ENCODE data around the gene PIPOX. TPM values are rescaled to one million over a fixed set of nuclear protein-coding genes. Genes with fewer than 3 reads are reported as not detected.

PIPOX gene
- total RNA-seq, 1 donor from 2014 or later = 3.8 TPM

DNA sequence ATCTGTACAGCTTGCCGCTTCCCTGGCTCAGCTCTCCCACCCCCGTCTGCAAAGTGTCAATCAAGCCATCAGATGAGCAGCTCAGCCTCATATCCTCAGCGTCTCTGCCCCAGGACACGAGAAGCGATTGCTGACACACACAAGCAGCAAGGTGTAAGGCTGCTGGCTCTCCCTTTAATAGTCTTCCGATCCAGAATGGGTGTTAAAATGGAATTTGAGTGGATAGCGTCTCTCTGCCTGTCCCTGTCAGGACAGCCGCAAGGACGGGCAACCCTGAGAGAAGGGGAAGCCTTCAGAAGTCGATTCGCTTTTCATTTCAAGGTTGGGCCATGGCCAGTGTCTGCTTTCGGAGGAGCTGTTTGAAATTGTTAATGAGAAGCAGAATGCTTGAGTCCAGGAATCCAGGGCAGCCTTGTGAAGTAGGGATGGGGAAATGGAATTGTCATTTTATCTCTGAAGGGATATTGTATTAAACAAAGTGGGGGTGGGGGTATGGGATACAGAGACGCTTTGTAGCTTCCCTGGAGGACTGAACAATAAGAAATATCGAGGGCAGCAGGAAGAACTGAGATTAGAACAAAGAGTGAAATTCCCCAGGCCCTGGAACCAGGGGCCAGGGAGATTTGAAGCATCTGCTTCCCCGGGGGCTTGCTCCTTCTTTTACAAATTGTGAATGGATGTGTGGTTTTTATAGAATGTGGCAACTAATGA, 4.7 kb upstream of the PIPOX start:
- Mint-ChIP-seq H3K27ac (no peak overlapping the region), H3K4me3 (no peak overlapping the region), H3K36me3 (no peaks in the 10 kb centered on the region), H3K4me1 (ENCODE audit: unreplicated experiment) (peaks cover 14% of the 10 kb centered on the region), H3K9me3 (peaks cover 11% of the 10 kb centered on the region), H3K27me3 (peaks cover 30% of the 10 kb centered on the region)
- DNase-seq (ENCODE audit: extremely low spot score, unreplicated experiment) = no peak
- TF ChIP-seq, protein P1, sequence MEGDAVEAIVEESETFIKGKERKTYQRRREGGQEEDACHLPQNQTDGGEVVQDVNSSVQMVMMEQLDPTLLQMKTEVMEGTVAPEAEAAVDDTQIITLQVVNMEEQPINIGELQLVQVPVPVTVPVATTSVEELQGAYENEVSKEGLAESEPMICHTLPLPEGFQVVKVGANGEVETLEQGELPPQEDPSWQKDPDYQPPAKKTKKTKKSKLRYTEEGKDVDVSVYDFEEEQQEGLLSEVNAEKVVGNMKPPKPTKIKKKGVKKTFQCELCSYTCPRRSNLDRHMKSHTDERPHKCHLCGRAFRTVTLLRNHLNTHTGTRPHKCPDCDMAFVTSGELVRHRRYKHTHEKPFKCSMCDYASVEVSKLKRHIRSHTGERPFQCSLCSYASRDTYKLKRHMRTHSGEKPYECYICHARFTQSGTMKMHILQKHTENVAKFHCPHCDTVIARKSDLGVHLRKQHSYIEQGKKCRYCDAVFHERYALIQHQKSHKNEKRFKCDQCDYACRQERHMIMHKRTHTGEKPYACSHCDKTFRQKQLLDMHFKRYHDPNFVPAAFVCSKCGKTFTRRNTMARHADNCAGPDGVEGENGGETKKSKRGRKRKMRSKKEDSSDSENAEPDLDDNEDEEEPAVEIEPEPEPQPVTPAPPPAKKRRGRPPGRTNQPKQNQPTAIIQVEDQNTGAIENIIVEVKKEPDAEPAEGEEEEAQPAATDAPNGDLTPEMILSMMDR (conservative IDR thresholded peaks at IDR 0.05) = no peak

- no peaks in the 10 kb centered on the region for H3K36me3 Mint-ChIP-seq
- TF ChIP-seq, protein P1 (conservative IDR thresholded peaks at IDR 0.05) = no peak
- H3K9me3 Mint-ChIP-seq = peaks cover 4% of the 10 kb centered on the region
- no peak for DNase-seq (ENCODE audit: extremely low spot score, unreplicated experiment)
- H3K4me1 Mint-ChIP-seq (ENCODE audit: unreplicated experiment) = peaks cover 25% of the 10 kb centered on the region
- H3K27ac Mint-ChIP-seq = no peak overlapping the region
- H3K27me3 Mint-ChIP-seq = peaks cover 26% of the 10 kb centered on the region
- H3K4me3 Mint-ChIP-seq = no peak overlapping the region
Observed at GRCh38 chr17:29039764-29040598, 3.0 kb upstream of the PIPOX start.

DNA sequence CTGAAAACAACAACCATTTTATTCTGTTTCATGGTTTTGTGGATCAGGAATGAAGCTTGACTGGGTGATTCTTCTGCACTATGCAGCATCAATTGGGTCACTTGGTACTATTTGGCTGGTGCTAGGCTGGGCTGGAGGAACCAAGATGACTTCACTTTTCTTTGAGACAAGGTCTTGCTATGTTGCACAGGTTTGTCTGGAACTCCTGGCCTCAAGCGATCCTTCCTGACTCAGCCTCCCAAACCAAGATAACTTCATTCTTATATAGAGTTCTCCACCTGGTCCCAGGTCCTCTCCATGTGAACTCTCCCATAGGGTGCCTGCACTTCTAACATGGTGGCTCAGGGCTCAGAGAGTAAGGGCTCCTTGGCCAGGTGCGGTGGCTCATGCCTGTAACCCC, 1.9 kb upstream of the PIPOX start:
- Mint-ChIP-seq H3K4me1 (ENCODE audit: unreplicated experiment) (peaks cover 30% of the 10 kb centered on the region), H3K4me3 (no peak overlapping the region), H3K27me3 (peaks cover 24% of the 10 kb centered on the region), H3K27ac (no peak overlapping the region), H3K9me3 (no peaks in the 10 kb centered on the region), H3K36me3 (no peaks in the 10 kb centered on the region)
- TF ChIP-seq, protein P1 (conservative IDR thresholded peaks at IDR 0.05) = no peak
- DNase-seq (ENCODE audit: extremely low spot score, unreplicated experiment) = no peak

GRCh38 chr17:29041571-29041970, 1.4 kb upstream of the PIPOX start:
- no peak overlapping the region for H3K27ac Mint-ChIP-seq
- DNase-seq (ENCODE audit: extremely low spot score, unreplicated experiment) = no peak

DNA sequence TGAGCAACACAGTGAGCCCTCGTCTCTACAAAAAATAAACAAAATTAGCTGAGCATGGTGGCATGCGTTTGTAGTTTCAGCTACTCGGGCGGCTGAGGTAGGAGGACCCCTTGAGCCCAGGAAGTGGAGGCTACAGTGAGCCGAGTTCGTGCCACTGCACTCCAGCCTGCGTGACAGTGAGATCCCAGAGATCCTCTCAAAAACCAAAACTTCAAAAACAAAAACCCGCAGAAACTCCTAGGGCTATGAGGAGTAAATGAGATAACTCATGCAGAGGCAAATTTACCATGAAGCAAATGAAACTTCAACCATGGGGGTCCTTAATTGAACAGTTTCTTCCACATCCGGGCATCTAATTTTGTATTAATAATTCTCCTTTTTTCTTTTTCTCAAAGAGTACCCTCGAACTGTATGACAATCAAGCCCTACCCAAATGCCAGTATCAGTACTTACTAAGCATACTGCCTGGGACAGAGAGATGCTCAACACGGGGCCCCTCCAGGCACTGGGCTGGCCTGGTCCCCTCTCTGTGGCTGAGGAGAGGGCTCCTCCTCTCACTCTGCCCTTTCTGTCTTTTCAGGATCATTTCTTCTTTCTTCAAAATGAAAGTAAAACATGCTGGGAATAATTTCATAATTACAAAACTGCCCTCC, 789 bp upstream of the PIPOX start:
- Mint-ChIP-seq H3K9me3 (no peaks in the 10 kb centered on the region), H3K27me3 (peaks cover 30% of the 10 kb centered on the region), H3K4me1 (ENCODE audit: unreplicated experiment) (peaks cover 34% of the 10 kb centered on the region), H3K4me3 (peak overlapping the region; percentile 64), H3K36me3 (no peaks in the 10 kb centered on the region), H3K27ac (peak overlapping the region; percentile 69)
- TF ChIP-seq, protein P1 (conservative IDR thresholded peaks at IDR 0.05) = no peak
- DNase-seq (ENCODE audit: extremely low spot score, unreplicated experiment) = no peak

More at GRCh38 chr17:29041571-29041970, 1.4 kb upstream of the PIPOX start:
- TF ChIP-seq, protein P1 (conservative IDR thresholded peaks at IDR 0.05) = no peak
- Mint-ChIP-seq H3K27me3 (peaks cover 29% of the 10 kb centered on the region), H3K4me3 (no peak overlapping the region), H3K36me3 (no peaks in the 10 kb centered on the region), H3K9me3 (no peaks in the 10 kb centered on the region), H3K4me1 (ENCODE audit: unreplicated experiment) (peaks cover 34% of the 10 kb centered on the region)
